HEK293T (cell line): ENCODE results near the gene THAP11.

Source experiments
- CTCF ChIA-PET: fragments of 350-600 bp; formaldehyde crosslinking; extraction: SDS; loops from one replicate; lab custom pipeline; 2021; ENCODE audit warnings: antibody characterized with exemption, inconsistent platforms; lab: Yijun Ruan, JAX
- POLR2A ChIA-PET: fragments of 350-600 bp; formaldehyde crosslinking; extraction: SDS; loops from one replicate; lab custom pipeline; 2020; ENCODE audit warnings: antibody characterized with exemption, inconsistent platforms; lab: Yijun Ruan, JAX
- DNase-seq: peaks from one replicate; pipeline ENCODE4 v3.0.0; 2012; ENCODE audit warnings: mixed read lengths; ENCODE audit errors: extremely low spot score
- ARNT ChIP-seq: fragments of 450-650 bp; IDR thresholded peaks from 2 replicates; pipeline ENCODE4 v1.6.1; 2017; ENCODE audit warnings: mild to moderate bottlenecking
- BHLHE40 ChIP-seq: fragments of 450-650 bp; IDR thresholded peaks from 2 replicates; pipeline ENCODE4 v1.6.1; 2016; ENCODE audit warnings: mild to moderate bottlenecking, moderate library complexity, borderline replicate concordance
- CTBP1 ChIP-seq: fragments of 450-650 bp; IDR thresholded peaks from 2 replicates; pipeline ENCODE4 v1.6.1; 2016; ENCODE audit warnings: borderline replicate concordance
- ELF4 ChIP-seq: fragments of 450-650 bp; IDR thresholded peaks from 2 replicates; pipeline ENCODE4 v1.6.1; 2017; ENCODE audit warnings: antibody characterized with exemption
- FOXA1 ChIP-seq: fragments of 450-650 bp; IDR thresholded peaks from 2 replicates; pipeline ENCODE4 v1.6.1; 2016; ENCODE audit warnings: mild to moderate bottlenecking
- FOXK2 ChIP-seq: fragments of 450-650 bp; IDR thresholded peaks from 2 replicates; pipeline ENCODE4 v1.6.1; 2016; ENCODE audit warnings: mild to moderate bottlenecking
- FOXM1 ChIP-seq: fragments of 450-650 bp; IDR thresholded peaks from 2 replicates; pipeline ENCODE4 v1.6.1; 2017; ENCODE audit warnings: mild to moderate bottlenecking, borderline replicate concordance
- HDGF ChIP-seq: fragments of 450-650 bp; IDR thresholded peaks from 2 replicates; pipeline ENCODE4 v1.6.1; 2017; ENCODE audit warnings: antibody characterized with exemption, borderline replicate concordance
- L3MBTL2 ChIP-seq: fragments of 450-650 bp; conservative IDR thresholded peaks from 2 replicates; pipeline ENCODE4 v1.6.1; 2016; ENCODE audit warnings: mild to moderate bottlenecking
- LEF1 ChIP-seq: fragments of 450-650 bp; IDR thresholded peaks from 2 replicates; pipeline ENCODE4 v1.6.1; 2017; ENCODE audit warnings: mild to moderate bottlenecking, borderline replicate concordance
- NFRKB ChIP-seq: fragments of 450-650 bp; IDR thresholded peaks from 2 replicates; pipeline ENCODE4 v1.6.1; 2016; ENCODE audit warnings: mild to moderate bottlenecking, moderate library complexity
- SP1 ChIP-seq: fragments of 450-650 bp; IDR thresholded peaks from 2 replicates; pipeline ENCODE4 v1.6.1; 2017
- SUZ12 ChIP-seq: fragments of 450-650 bp; IDR thresholded peaks from 2 replicates; pipeline ENCODE4 v1.6.1; 2016; ENCODE audit warnings: mild to moderate bottlenecking
- TARDBP ChIP-seq: fragments of 450-650 bp; IDR thresholded peaks from 2 replicates; pipeline ENCODE4 v1.6.1; 2016
- ZNF384 ChIP-seq: fragments of 450-650 bp; IDR thresholded peaks from 2 replicates; pipeline ENCODE4 v1.6.1; 2016
- TF ChIP-seq, protein P1 (sequence below): fragments of 450-650 bp; IDR thresholded peaks from 2 replicates; pipeline ENCODE4 v1.6.1; 2016

THAP11 gene

DNA sequence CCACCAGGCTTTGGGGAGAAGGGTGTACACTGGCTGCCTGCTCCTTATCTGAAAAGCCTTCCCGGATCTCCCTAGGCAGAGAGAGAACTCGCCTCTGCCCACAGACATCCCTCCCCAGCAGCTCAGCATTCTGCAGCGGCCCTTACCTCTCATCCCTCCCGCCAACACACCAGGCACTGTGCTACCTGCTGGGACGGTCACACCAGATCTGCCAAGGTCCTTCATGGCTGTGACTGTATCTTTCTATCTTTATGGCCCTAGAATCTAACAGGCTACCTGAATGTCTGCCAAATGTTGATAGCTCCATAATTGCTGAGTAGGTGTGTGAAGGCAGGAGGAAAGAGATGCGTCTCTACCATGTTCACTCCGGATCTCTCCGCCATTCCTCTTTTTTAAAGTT is 27.6 kb upstream of the THAP11 start:
- POLR2A ChIA-PET = no interaction called here
- DNase-seq = no peak
- no peak for TF ChIP-seq ZNF384
- no peak for TF ChIP-seq SP1
- no peak for TF ChIP-seq FOXK2
- TF ChIP-seq L3MBTL2 = no peak
- TF ChIP-seq ELF4 = no peak
- TF ChIP-seq, protein P1, sequence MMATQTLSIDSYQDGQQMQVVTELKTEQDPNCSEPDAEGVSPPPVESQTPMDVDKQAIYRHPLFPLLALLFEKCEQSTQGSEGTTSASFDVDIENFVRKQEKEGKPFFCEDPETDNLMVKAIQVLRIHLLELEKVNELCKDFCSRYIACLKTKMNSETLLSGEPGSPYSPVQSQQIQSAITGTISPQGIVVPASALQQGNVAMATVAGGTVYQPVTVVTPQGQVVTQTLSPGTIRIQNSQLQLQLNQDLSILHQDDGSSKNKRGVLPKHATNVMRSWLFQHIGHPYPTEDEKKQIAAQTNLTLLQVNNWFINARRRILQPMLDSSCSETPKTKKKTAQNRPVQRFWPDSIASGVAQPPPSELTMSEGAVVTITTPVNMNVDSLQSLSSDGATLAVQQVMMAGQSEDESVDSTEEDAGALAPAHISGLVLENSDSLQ = no peak
- TF ChIP-seq FOXM1 = no peak
- TF ChIP-seq SUZ12 = no peak
- CTCF ChIA-PET = interaction anchor here (0.5 to 2.5 kb wide), 5 partner anchors 26 to 159 kb away, joined by 3 to 14 read pairs (median 4); partner anchors contain the start of gene NUTF2

DNA sequence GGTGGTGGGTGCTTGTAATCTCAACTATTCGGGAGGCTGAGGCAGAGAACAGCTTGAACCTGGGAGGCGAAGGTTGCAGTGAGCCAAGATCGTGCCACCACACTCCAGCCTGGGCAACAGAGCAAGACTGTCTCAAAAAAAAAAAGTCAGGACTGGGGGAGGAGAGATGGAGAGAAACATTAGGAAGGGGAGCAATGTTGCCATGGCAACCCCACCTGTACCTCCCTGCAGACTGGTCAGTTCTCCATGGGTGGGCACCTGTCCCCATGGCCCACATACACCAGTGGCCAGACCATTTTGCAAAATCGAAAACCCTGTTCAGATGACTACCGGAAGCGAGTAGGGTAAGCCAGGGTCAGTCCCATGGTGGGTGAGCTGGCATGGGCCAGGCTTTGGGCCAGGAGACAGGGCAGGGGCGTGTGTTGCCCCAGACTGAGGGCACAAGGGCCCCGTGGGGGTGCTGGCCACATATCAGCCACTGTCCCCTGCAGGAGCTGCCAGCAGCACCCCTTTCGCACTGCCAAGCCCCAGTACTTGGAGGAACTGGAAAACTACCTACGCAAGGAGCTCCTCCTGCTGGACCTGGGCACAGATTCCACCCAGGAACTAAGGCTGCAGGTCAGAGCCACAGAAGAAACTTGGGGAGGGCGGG is 21.4 kb upstream of the THAP11 start:
- CTCF ChIA-PET = interaction anchor here (2.2 kb wide), 1 partner anchor 45 kb away, joined by 7 read pairs; no protein-coding TSS in a partner anchor
- TF ChIP-seq ARNT (no peak), ELF4 (no peak), CTBP1 (no peak), SP1 (no peak), LEF1 (no peak), BHLHE40 (no peak), FOXK2 (no peak), HDGF (no peak)
- TF ChIP-seq, protein P1 = no peak
- POLR2A ChIA-PET = interaction anchor here (0.8 kb wide), 1 partner anchor 13 kb away, joined by 4 read pairs; no protein-coding TSS in a partner anchor
- DNase-seq = no peak

DNA sequence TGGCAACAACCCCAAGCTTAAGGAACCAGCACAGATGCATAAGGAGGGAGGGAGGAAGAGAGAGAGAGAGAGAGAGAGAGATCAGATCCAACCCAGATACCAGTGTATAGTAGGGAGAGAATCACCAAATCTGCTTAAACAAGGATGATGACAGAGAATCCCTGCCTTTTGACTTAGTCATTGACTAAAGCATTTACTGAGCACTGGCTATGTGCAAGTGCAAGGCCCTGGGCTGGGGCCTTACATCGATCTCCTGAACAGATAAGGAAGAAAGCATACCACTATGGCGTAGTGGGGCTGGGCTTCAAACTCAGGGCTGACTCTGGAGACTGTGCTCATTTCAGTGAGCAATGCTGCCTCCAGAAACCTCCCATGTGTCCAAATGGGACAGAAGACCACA is 19.6 kb upstream of the THAP11 start:
- TF ChIP-seq BHLHE40 (no peak), SP1 (no peak), LEF1 (no peak), FOXK2 (no peak), TARDBP (no peak), ZNF384 (no peak), FOXM1 (no peak)
- no peak for DNase-seq
- POLR2A ChIA-PET = interaction anchor here (1.0 kb wide), 1 partner anchor 10 kb away, joined by 3 read pairs; no protein-coding TSS in a partner anchor
- CTCF ChIA-PET = no interaction called here

DNA sequence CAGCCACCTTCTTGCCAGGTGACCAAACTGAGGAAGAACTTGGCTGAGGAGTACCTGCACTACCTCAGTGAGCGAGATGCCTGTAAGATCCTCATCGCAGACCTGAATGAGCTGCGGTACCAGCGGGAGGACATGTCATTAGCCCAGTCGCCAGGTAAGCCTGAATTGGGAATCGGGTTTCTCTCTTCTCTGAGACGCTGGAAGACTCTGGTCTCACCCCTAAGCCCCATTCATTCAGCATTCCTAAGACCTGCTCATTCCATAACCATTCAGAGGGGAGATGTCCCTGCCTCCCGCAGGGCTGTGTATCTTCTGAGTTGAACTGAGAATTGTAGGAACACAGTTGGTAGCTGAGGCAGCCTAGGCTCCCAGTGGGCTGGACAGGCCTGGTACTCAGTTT is 17.0 kb upstream of the THAP11 start:
- TF ChIP-seq FOXA1 (no peak), FOXK2 (no peak), NFRKB (no peak), SP1 (no peak), BHLHE40 (no peak), ELF4 (no peak), LEF1 (no peak), ZNF384 (no peak), ARNT (no peak), SUZ12 (no peak), TARDBP (no peak), FOXM1 (no peak)
- ChIA-PET POLR2A (interaction anchor here (1.4 kb wide), 1 partner anchor 106 kb away, joined by 3 read pairs; the partner anchor contains the start of gene GFOD2), CTCF (no interaction called here)
- no peak for DNase-seq

DNA sequence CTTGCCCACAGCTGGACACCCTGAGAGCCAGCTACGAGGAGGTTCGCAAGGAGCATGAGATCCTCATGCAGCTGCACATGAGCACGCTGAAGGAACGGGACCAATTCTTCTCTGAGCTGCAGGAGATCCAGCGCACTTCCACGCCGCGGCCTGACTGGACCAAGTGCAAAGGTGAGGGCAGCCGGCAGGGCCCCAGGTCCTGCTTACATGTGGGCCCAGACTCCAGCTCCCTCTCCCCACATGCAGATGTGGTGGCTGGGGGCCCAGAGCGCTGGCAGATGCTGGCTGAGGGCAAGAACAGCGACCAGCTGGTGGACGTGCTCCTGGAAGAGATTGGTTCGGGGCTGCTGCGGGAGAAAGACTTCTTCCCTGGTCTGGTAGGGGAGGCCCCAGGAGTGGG is 16.2 kb upstream of the THAP11 start:
- no peak for DNase-seq
- CTCF ChIA-PET = interaction anchor here (1.0 kb wide), 1 partner anchor 9 kb away, joined by 6 read pairs; no protein-coding TSS in a partner anchor
- TF ChIP-seq L3MBTL2 (no peak), CTBP1 (no peak), FOXA1 (no peak), HDGF (no peak), BHLHE40 (no peak), LEF1 (no peak), TARDBP (no peak), FOXM1 (no peak), ELF4 (no peak)
- POLR2A ChIA-PET = interaction anchor here (1.4 kb wide), 1 partner anchor 107 kb away, joined by 3 read pairs; the partner anchor contains the start of gene GFOD2

DNA sequence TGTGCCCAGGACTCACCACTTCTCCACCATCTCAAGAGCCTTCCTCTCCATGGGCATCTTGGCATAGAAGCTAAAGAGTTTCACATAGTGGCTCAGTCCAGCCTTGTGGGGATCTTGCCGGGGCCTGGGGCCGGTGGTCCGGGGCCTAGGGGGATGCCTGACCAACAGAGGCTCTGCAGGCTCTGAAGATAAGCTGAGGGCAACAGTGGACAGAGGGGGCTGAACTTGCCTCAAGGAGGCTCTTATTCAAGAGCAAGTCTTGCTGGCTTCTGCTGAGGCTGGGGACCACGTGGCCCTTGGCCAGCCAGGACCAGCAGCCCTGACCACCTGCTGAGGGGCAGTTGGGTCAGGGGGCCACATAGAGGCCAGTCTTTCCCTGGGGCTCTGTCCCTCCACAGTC is 13.5 kb upstream of the THAP11 start:
- CTCF ChIA-PET = no interaction called here
- POLR2A ChIA-PET = no interaction called here
- DNase-seq = no peak
- TF ChIP-seq SUZ12 = no peak
- no peak for TF ChIP-seq ZNF384
- TF ChIP-seq ELF4 = no peak
- no peak for TF ChIP-seq FOXA1
- TF ChIP-seq SP1 = no peak

DNA sequence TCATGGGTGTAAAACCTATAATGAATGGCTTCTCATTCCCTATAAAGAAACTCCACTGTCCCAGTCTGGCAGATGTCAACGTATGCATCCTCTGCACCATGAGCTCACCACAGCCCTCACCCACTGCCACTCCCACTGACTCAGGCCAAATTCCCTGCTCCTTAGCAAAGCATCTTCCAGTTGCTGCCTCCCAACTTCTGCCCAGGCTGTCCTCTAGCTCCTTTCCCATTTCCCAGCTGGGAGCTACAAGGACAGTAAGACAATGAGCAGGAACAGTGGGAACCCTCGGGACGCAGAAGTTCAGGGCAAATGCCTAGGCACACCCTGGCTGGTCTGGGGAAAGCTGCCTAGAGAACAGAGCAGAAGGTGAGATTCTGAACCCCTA is 9.1 kb upstream of the THAP11 start:
- POLR2A ChIA-PET = interaction anchor here (0.6 to 2.3 kb wide), 11 partner anchors 11 to 164 kb away, joined by 3 to 21 read pairs (median 4); partner anchors contain the start of genes CENPT, NUTF2, RANBP10 and TSNAXIP1
- CTCF ChIA-PET = interaction anchor here (1.5 to 2.2 kb wide), 2 partner anchors 17 to 160 kb away, joined by 6 to 9 read pairs; no protein-coding TSS in a partner anchor
- DNase-seq = no peak
- TF ChIP-seq HDGF (no peak), LEF1 (no peak), L3MBTL2 (no peak), FOXK2 (no peak), SP1 (no peak), FOXM1 (no peak), FOXA1 (no peak), SUZ12 (no peak), CTBP1 (no peak), TARDBP (no peak), ARNT (no peak), ZNF384 (no peak), BHLHE40 (no peak), ELF4 (no peak), NFRKB (no peak)
- TF ChIP-seq, protein P1 = no peak
